HepG2 (cell line): Measurements from ENCODE around the gene NANOS1. TPM values are rescaled to one million over a fixed set of nuclear protein-coding genes. Genes with fewer than 3 reads are reported as not detected.

Experiments used
- ATAC-seq: fragments of 200-7000 bp; cut with Tn5 transposase; 3 replicates; pipeline ENCODE4 v1.9.1; 2020; ENCODE audit warnings: mild to moderate bottlenecking, moderate library complexity
- BruUV-seq: library from RNA; stranded (reverse); fragments of 400-500 nt; replicated peaks from 2 replicates; lab custom pipeline; 2021; lab: Mats Ljungman, UMichigan
- CTCF ChIA-PET: fragments of 300-600 bp; formaldehyde crosslinking; extraction: SDS; loops from one replicate; lab custom pipeline; 2021; ENCODE audit warnings: low total read pairs, inconsistent platforms, low intra/inter-chr PET ratio; lab: Yijun Ruan, JAX
- POLR2A ChIA-PET: fragments of 350-600 bp; sonication (Branson Sonifier 250); formaldehyde crosslinking; loops from one replicate; lab custom pipeline; 2020; ENCODE audit warnings: antibody characterized with exemption, inconsistent platforms; lab: Yijun Ruan, JAX
- DNase-seq: peaks from one replicate; pipeline ENCODE4 v3.0.0-alpha.2; 2015; ENCODE audit warnings: low spot score
- FAIRE-seq: peaks from 3 replicates; lab custom pipeline; 2011; peaks lifted over from hg19 to GRCh38; lab: Jason Lieb, UNC
- H2AFZ ChIP-seq: one replicate; pipeline ENCODE4 v1.6.1; 2011; ENCODE audit warnings: low read length, inconsistent platforms
- H3K27ac ChIP-seq: fragments of 300-600 bp; 3 replicates; pipeline ENCODE4 v1.8.0; 2011; ENCODE audit warnings: mixed run types, mild to moderate bottlenecking, mixed read lengths, low read length, inconsistent platforms; ENCODE audit not compliant: insufficient read depth; ENCODE audit errors: extremely low read length
- H3K27me3 ChIP-seq, 2 experiments: fragments of 200-600 bp in 1 of 2; 2 replicates in 1 of 2; 3 replicates in 1 of 2; pipeline versions ENCODE4 v1.6.0 to v1.8.0; 2011; ENCODE audit warnings: low read length in 2 of 2, mild to moderate bottlenecking in 2 of 2, moderate library complexity in 2 of 2, inconsistent platforms in 1 of 2; ENCODE audit not compliant: insufficient read depth in 2 of 2, control insufficient read depth in 1 of 2
- H3K36me3 ChIP-seq, 2 experiments: fragments of 200-600 bp in 1 of 2; replicated peaks in 1 of 2; 2 replicates in 1 of 2; 3 replicates in 1 of 2; pipeline versions ENCODE4 v1.5.1 to v1.8.0; 2011; ENCODE audit warnings: low read length in 2 of 2, inconsistent platforms in 1 of 2; ENCODE audit not compliant: insufficient read depth in 2 of 2, control insufficient read depth in 1 of 2
- H3K4me1 ChIP-seq: 2 replicates; pipeline ENCODE4 v1.5.1; 2012; ENCODE audit warnings: low read length, inconsistent platforms; ENCODE audit not compliant: insufficient read depth
- H3K4me2 ChIP-seq: 2 replicates; pipeline ENCODE4 v1.6.0; 2011; ENCODE audit warnings: low read depth, low read length, inconsistent platforms
- H3K4me3 ChIP-seq, 3 experiments: fragments of 200-600 bp in 1 of 3; sonication (generic), shearing (Covaris generic) in 1 of 3; replicated peaks in 1 of 3; 2 replicates each; pipeline ENCODE4 v1.5.1; 2011 to 2016; ENCODE audit warnings: low read length in 3 of 3, inconsistent platforms in 2 of 3, low read depth in 2 of 3, mild to moderate bottlenecking in 2 of 3, control low read depth in 1 of 3, mixed read lengths in 1 of 3; ENCODE audit not compliant: insufficient read depth in 1 of 3
- H3K79me2 ChIP-seq: one replicate; pipeline ENCODE4 v1.6.1; 2011; ENCODE audit warnings: low read length, inconsistent platforms; ENCODE audit not compliant: insufficient read depth
- H3K9ac ChIP-seq: 2 replicates; pipeline ENCODE4 v1.6.0; 2011; ENCODE audit warnings: mild to moderate bottlenecking, low read depth, low read length, inconsistent platforms; ENCODE audit not compliant: insufficient read depth
- H3K9me3 ChIP-seq: 2 replicates; pipeline ENCODE4 v1.5.1; 2012; ENCODE audit warnings: mild to moderate bottlenecking, low read length
- H4K20me1 ChIP-seq: 2 replicates; pipeline ENCODE4 v1.6.0; 2011; ENCODE audit warnings: inconsistent platforms, mild to moderate bottlenecking, low read length, moderate library complexity; ENCODE audit not compliant: insufficient read depth
- CENPX ChIP-seq: sonication (generic); formaldehyde crosslinking; IDR thresholded peaks from 2 replicates; pipeline ENCODE4 v1.9.0; 2021; ENCODE audit warnings: mild to moderate bottlenecking, missing genetic modification reagents, moderate library complexity
- CREB3 ChIP-seq: sonication (generic); formaldehyde crosslinking; IDR thresholded peaks from 2 replicates; pipeline ENCODE4 v1.5.0; 2020; ENCODE audit warnings: missing genetic modification reagents
- GABPA ChIP-seq, 2 experiments: IDR thresholded peaks; 2 replicates each; pipeline ENCODE4 v1.6.1; 2011 to 2016; ENCODE audit warnings: low read depth in 2 of 2, low read length in 1 of 2, missing biosample characterization in 1 of 2, missing genetic modification characterization in 1 of 2
- HOXA7 ChIP-seq: sonication (generic); formaldehyde crosslinking; IDR thresholded peaks from 2 replicates; pipeline ENCODE4 v1.8.1; 2022; ENCODE audit warnings: mild to moderate bottlenecking, missing genetic modification reagents, moderate library complexity
- LCORL ChIP-seq, 2 experiments: fragments of 450-650 bp in 1 of 2; sonication (generic) in 1 of 2; formaldehyde crosslinking in 1 of 2; IDR thresholded peaks; 2 replicates each; pipeline versions ENCODE4 v1.5.0 to v1.6.1; 2017 to 2020; ENCODE audit warnings: antibody characterized with exemption in 1 of 2, missing genetic modification reagents in 1 of 2
- MAF1 ChIP-seq: sonication (generic); formaldehyde crosslinking; IDR thresholded peaks from 2 replicates; pipeline ENCODE4 v1.5.0; 2020; ENCODE audit warnings: missing genetic modification reagents, borderline replicate concordance
- POLR2AphosphoS5 ChIP-seq: IDR thresholded peaks from 2 replicates; pipeline ENCODE4 v1.6.1; 2012; ENCODE audit warnings: low read depth, low read length
- RORA ChIP-seq: sonication (generic); formaldehyde crosslinking; IDR thresholded peaks from 2 replicates; pipeline ENCODE4 v1.5.0; 2020; ENCODE audit warnings: mild to moderate bottlenecking, missing genetic modification reagents, moderate library complexity
- U2AF2 ChIP-seq: fragments of 200-400 bp; formaldehyde crosslinking; IDR thresholded peaks from 2 replicates; pipeline ENCODE4 v1.6.1; 2017; ENCODE audit warnings: low read depth, mild to moderate bottlenecking, low read length
- ZBTB4 ChIP-seq: sonication (generic); formaldehyde crosslinking; IDR thresholded peaks from 2 replicates; pipeline ENCODE4 v1.4.0; 2020; ENCODE audit warnings: missing genetic modification reagents, mild to moderate bottlenecking, borderline replicate concordance
- ZNF160 ChIP-seq: sonication (generic); formaldehyde crosslinking; IDR thresholded peaks from 2 replicates; pipeline ENCODE4 v1.8.0; 2022; ENCODE audit warnings: mild to moderate bottlenecking, inconsistent platforms, missing genetic modification reagents
- ZNF451 ChIP-seq: sonication (generic); formaldehyde crosslinking; IDR thresholded peaks from 2 replicates; pipeline ENCODE4 v1.5.0; 2020; ENCODE audit warnings: mild to moderate bottlenecking, missing genetic modification reagents
- ZNF564 ChIP-seq: sonication (generic); formaldehyde crosslinking; IDR thresholded peaks from 2 replicates; pipeline ENCODE4 v1.8.1; 2023; ENCODE audit warnings: mild to moderate bottlenecking, missing genetic modification reagents
- ZNF569 ChIP-seq: sonication (generic); formaldehyde crosslinking; IDR thresholded peaks from 2 replicates; pipeline ENCODE4 v1.5.0; 2020; ENCODE audit warnings: mild to moderate bottlenecking, missing genetic modification reagents, moderate library complexity, borderline replicate concordance
- WGBS: methylation state at CpG from one replicate; pipeline ENCODE4 v1.1.6; 2017; ENCODE audit warnings: low lambda C conversion rate; 5-methylcytosine and 5-hydroxymethylcytosine counted together
- in situ Hi-C: cut with HindIII; loops from 2 replicates; pipeline ENCODE4 v1.10.0; 2017; ENCODE audit warnings: low pct_unique_long_range_greater_than_20kb; ENCODE audit not compliant: extremely low pct_ligation_motif_present
- intact Hi-C: fragments of 100-400 bp; cut with micrococcal nuclease; formaldehyde crosslinking; loops from one replicate; pipeline ENCODE4 v1.10.0; 2022; ENCODE audit not compliant: unreplicated experiment
- polyA plus RNA-seq, 8 experiments: library from polyadenylated mRNA; depleted of rRNA in 3 of 8; stranded (reverse) in 7 of 8; unstranded in 1 of 8; fragments of >200 nt; fragmentation: Illumina TruSeq in 4 of 8; extraction: Trizol in 4 of 8; gene quantifications; 2 replicates each; pipeline versions ENCODE4 v1.2.1 to v1.2.3, GENCODE V29; 2011 to 2016; ENCODE audit warnings: low read depth in 4 of 8, missing spikeins in 1 of 8, mixed read lengths in 1 of 8; ENCODE audit not compliant: insufficient read depth in 1 of 8
- total RNA-seq, 5 experiments: library from RNA; depleted of rRNA; stranded (reverse); fragments of >200 nt; fragmentation: Illumina TruSeq; extraction: Trizol; gene quantifications; 2 replicates each; pipeline ENCODE4 v1.2.3, GENCODE V29; 2016; ENCODE audit warnings: low read depth in 1 of 5
- TF ChIP-seq, protein P1 (sequence below): sonication (generic); formaldehyde crosslinking; IDR thresholded peaks from 2 replicates; pipeline ENCODE4 v1.4.0; 2020; ENCODE audit warnings: mild to moderate bottlenecking, missing genetic modification reagents
- TF ChIP-seq, protein P2 (sequence below): sonication (generic); formaldehyde crosslinking; IDR thresholded peaks from 2 replicates; pipeline ENCODE4 v1.5.1; 2020; ENCODE audit warnings: missing genetic modification reagents, mild to moderate bottlenecking, borderline replicate concordance
- TF ChIP-seq, protein P3 (sequence below): sonication (generic); formaldehyde crosslinking; IDR thresholded peaks from 2 replicates; pipeline ENCODE4 v1.4.0; 2020; ENCODE audit warnings: missing genetic modification reagents

NANOS1 gene
- total and polyA plus RNA-seq, 2 of the 13 experiments (the other 11 are each of a cell fraction or from before 2014, with no cell fraction given), result 1.7 to 2.2 TPM

- H3K36me3 ChIP-seq, result no peaks in the 10 kb centered on the region
- DNase-seq (no peak), ATAC-seq (no peak), FAIRE-seq (no peak)
- no peak overlapping the region for H3K4me2 ChIP-seq
- H3K27ac ChIP-seq, result no peak overlapping the region
- no TSS peak for BruUV-seq
- peaks cover 0 to 23% of the 10 kb centered on the region in 2 experiments; a peak in 2 of 5 replicates for H3K27me3 ChIP-seq
- peaks cover 11% of the 10 kb centered on the region for H3K4me1 ChIP-seq
- no peaks in the 10 kb centered on the region for H3K9me3 ChIP-seq
- no peaks in the 10 kb centered on the region for H3K79me2 ChIP-seq
- POLR2A ChIA-PET, result no interaction called here
- no peak overlapping the region for H2AFZ ChIP-seq
- H3K9ac ChIP-seq, result no peak overlapping the region
- H3K4me3 ChIP-seq, result no peak overlapping the region
- intact Hi-C loops, result no loop called here
- H4K20me1 ChIP-seq, result no peaks in the 10 kb centered on the region
- in situ Hi-C loops, result no loop called here
- WGBS, result 48% methylated on average over 5 of the region's 5 CpGs
- CTCF ChIA-PET, result no interaction called here
- no peak for TF ChIP-seq LCORL (IDR thresholded peaks at IDR 0.05)
- no peak for TF ChIP-seq LCORL (CRISPR knock-in tag; IDR thresholded peaks at IDR 0.05)
- no peak for TF ChIP-seq CENPX (CRISPR knock-in tag)
- TF ChIP-seq, protein P1, sequence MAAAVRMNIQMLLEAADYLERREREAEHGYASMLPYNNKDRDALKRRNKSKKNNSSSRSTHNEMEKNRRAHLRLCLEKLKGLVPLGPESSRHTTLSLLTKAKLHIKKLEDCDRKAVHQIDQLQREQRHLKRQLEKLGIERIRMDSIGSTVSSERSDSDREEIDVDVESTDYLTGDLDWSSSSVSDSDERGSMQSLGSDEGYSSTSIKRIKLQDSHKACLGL (CRISPR knock-in tag), result no peak
- no peak for TF ChIP-seq MAF1
- no peak for TF ChIP-seq GABPA (IDR thresholded peaks at IDR 0.05; ENCODE audit: low read depth, low read length)
- no peak for TF ChIP-seq GABPA (CRISPR knock-in tag; IDR thresholded peaks at IDR 0.05; ENCODE audit: low read depth)
- no peak for TF ChIP-seq RORA
- TF ChIP-seq ZNF451 (CRISPR knock-in tag), result no peak
- TF ChIP-seq, protein P2, sequence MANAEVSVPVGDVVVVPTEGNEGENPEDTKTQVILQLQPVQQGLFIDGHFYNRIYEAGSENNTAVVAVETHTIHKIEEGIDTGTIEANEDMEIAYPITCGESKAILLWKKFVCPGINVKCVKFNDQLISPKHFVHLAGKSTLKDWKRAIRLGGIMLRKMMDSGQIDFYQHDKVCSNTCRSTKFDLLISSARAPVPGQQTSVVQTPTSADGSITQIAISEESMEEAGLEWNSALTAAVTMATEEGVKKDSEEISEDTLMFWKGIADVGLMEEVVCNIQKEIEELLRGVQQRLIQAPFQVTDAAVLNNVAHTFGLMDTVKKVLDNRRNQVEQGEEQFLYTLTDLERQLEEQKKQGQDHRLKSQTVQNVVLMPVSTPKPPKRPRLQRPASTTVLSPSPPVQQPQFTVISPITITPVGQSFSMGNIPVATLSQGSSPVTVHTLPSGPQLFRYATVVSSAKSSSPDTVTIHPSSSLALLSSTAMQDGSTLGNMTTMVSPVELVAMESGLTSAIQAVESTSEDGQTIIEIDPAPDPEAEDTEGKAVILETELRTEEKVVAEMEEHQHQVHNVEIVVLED, result no peak
- no peak for TF ChIP-seq CREB3 (CRISPR knock-in tag)
- TF ChIP-seq HOXA7 (CRISPR knock-in tag), result no peak
- TF ChIP-seq ZNF564, result no peak
- TF ChIP-seq U2AF2, result no peak
- no peak for TF ChIP-seq ZBTB4
- TF ChIP-seq ZNF569 (CRISPR knock-in tag), result no peak
- no peak for TF ChIP-seq POLR2AphosphoS5
- no peak for TF ChIP-seq ZNF160
- TF ChIP-seq, protein P3, sequence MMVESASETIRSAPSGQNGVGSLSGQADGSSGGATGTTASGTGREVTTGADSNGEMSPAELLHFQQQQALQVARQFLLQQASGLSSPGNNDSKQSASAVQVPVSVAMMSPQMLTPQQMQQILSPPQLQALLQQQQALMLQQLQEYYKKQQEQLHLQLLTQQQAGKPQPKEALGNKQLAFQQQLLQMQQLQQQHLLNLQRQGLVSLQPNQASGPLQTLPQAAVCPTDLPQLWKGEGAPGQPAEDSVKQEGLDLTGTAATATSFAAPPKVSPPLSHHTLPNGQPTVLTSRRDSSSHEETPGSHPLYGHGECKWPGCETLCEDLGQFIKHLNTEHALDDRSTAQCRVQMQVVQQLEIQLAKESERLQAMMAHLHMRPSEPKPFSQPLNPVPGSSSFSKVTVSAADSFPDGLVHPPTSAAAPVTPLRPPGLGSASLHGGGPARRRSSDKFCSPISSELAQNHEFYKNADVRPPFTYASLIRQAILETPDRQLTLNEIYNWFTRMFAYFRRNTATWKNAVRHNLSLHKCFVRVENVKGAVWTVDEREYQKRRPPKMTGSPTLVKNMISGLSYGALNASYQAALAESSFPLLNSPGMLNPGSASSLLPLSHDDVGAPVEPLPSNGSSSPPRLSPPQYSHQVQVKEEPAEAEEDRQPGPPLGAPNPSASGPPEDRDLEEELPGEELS, result no peak
Measured at GRCh38 chr10:118998183-118998582, 31.3 kb upstream of the NANOS1 start.
